22Rv1 (cell line): ENCODE data around the gene OR10R2.

ENCODE experiments used
- H3K27ac ChIP-seq: fragments of 450-650 bp; 2 replicates; pipeline ENCODE4 v1.5.1; 2017
- CTCF ChIP-seq: fragments of 450-650 bp; IDR thresholded peaks from 2 replicates; pipeline ENCODE4 v1.5.1; 2017; ENCODE audit warnings: mild to moderate bottlenecking
- ZFX ChIP-seq: fragments of 450-650 bp; IDR thresholded peaks from 2 replicates; pipeline ENCODE4 v1.6.1; 2017; ENCODE audit warnings: antibody characterized with exemption, borderline replicate concordance

OR10R2 gene

GRCh38 chr1:158506369-158506987 is 34.5 kb downstream of the OR10R2 start:
- H3K27ac ChIP-seq = no peak overlapping the region
- TF ChIP-seq ZFX = no peak
- TF ChIP-seq CTCF = peak; percentile 75

GRCh38 chr1:158507511-158507910 is 35.5 kb downstream of the OR10R2 start:
- H3K27ac ChIP-seq = no peak overlapping the region
- no peak for TF ChIP-seq CTCF
- TF ChIP-seq ZFX = no peak

- TF ChIP-seq ZFX (no peak), CTCF (no peak)
- H3K27ac ChIP-seq = no peak overlapping the region
These were observed 37.6 kb downstream of the OR10R2 start for GRCh38 chr1:158509471-158510156.

GRCh38 chr1:158516966-158517365 is 44.9 kb downstream of the OR10R2 start:
- no peak for TF ChIP-seq ZFX
- no peak for TF ChIP-seq CTCF

DNA sequence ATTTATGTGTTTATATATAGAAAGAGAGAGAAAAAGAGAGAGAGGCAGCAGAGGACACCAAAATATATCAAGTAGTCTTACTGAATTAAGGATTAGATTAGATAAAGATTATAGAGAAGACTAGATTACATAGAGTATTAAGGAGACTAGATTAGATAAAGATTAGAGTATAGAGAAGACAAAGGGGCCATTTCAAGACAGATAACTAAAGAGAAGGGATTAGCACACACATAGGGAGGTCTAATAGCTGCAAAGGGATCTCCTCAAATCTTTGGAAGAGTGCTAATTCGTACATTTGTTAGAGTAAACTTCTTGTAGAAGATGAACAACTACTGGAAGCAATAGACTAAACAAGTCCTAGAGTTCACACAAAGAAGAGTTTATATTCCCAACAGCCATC is 48.0 kb downstream of the OR10R2 start:
- H3K27ac ChIP-seq = no peak overlapping the region
- TF ChIP-seq ZFX (no peak), CTCF (no peak)

More at GRCh38 chr1:158516966-158517365, 44.9 kb downstream of the OR10R2 start:
- no peak overlapping the region for H3K27ac ChIP-seq

GRCh38 chr1:158520955-158521665 is 49.1 kb downstream of the OR10R2 start:
- TF ChIP-seq CTCF (no peak), ZFX (no peak)
- H3K27ac ChIP-seq = no peak overlapping the region

GRCh38 chr1:158521666-158522058 is 49.6 kb downstream of the OR10R2 start:
- no peak for TF ChIP-seq CTCF
- no peak for TF ChIP-seq ZFX
- no peak overlapping the region for H3K27ac ChIP-seq
